SK-N-MC (cell line): ENCODE data around the gene SRRM5.

Experiments
- EZH2 ChIP-seq: fragments of 200-600 bp; sonication (generic); IDR thresholded peaks from one replicate; pipeline ENCODE4 v1.6.1; 2017; ENCODE audit warnings: antibody characterized with exemption
- FOXP2 ChIP-seq: optimal IDR thresholded peaks from 2 replicates; pipeline ENCODE3; 2011; ENCODE audit warnings: mild to moderate bottlenecking, moderate library complexity; ENCODE audit not compliant: insufficient read depth; ENCODE audit errors: extremely low read length, control extremely low read depth
- POLR2AphosphoS5 ChIP-seq: IDR thresholded peaks from 2 replicates; pipeline ENCODE4 v1.6.1; 2012; ENCODE audit warnings: mild to moderate bottlenecking, low read depth, low read length, borderline replicate concordance

GRCh38 chr19:43570174-43570791 lies 41.6 kb upstream of the SRRM5 start:
- TF ChIP-seq POLR2AphosphoS5 = no peak
- TF ChIP-seq EZH2 = no peak
- no peak for TF ChIP-seq FOXP2
